Left forelimb (tissue), 1 donor: ENCODE data around the gene DIRAS1.

Source experiments
- DNase-seq: peaks from one replicate; pipeline ENCODE4 v3.0.0-alpha.2; 2018; ENCODE audit warnings: low spot score

The DIRAS1 gene

GRCh38 chr19:2755448-2755705 is 34.2 kb upstream of the DIRAS1 start:
- DNase-seq: no peak

DNA sequence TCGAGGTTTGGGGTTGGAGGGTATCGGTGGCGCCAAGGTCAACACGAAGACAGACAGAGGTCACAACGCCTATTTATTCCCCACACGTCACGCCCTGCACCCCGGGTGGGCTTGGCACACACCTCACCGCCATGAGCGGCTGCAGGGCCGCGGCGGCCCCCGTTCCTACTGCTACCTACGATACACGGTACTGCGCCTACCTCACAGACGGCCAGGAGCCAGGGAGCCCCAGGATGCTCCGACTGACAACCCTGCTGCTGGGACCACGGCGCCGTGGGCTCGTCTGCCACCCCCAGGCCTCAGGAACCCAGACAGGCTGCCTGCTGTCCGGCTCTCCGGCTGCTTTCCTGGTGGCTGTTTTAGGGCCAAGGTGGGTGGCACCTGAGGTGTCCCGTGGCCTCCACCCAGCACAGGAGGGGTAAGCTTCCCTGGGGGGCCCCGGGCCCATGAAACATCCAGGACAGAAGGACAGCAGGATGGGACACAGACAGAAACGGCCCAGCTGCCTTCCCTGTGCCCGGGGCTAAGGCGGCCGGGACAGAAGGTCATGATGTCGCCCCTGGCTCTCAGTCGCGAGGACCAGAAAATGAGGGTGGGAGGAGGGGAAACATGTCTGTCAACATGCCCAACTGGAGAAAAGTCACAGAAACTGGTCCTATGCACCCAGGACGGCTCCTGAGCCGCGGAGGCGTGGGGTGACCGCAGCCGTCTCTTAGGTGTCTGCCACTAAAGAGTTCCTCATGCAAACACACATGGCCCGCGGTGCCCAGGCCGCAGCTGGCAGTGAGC is 33.7 kb upstream of the DIRAS1 start:
- no peak for DNase-seq

- no peak for DNase-seq
Measured at GRCh38 chr19:2751438-2751830, 30.3 kb upstream of the DIRAS1 start.

DNA sequence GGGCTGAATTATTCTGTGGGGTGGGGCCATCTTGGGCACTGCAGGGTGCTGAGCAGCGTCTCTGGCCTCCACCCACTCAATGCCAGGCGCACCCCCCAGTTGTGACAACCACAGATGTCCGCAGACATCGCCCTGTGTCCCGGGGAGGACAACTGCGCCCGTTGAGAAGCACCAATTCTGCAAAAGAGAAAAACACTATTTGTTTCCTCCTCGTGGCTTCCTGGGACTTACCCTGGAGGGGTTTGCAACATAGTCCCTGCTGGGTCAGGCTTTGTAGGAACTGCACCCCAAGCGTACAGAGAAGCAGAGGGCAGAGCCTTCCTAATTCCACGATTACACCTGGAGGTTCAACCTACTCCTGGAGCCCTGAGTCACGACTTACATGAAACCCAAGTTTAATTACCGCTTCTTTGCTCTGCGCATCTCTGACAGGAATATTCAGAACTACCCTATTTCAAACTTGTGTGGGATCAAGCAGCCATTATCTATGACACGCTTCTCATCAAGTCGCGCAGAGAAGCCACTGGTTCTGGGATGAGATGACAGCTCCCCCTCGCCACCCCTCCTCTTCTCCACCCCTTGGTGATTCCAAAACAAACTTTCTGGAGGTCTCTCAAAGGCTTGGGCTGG is 29.8 kb upstream of the DIRAS1 start:
- DNase-seq: no peak

DNA sequence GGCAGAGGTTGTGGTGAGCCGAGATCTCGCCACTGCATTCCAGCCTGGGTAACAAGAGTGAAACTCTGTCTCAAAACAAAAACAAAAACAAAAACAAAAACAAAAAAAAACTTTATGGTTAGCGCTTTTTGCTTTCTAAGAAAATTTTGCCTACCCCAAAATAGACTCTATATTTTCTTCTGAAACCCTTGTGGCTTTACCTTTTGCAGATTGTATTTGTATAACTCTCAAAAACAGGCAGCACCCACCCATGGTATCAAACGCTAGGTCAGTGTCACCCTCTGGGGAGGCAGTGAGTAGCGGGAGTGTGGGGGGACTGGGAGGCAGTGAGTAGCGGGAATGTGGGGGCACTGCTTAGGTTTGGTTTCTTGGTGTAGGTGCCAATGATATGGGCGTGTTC is 26.2 kb upstream of the DIRAS1 start:
- DNase-seq: no peak

DNA sequence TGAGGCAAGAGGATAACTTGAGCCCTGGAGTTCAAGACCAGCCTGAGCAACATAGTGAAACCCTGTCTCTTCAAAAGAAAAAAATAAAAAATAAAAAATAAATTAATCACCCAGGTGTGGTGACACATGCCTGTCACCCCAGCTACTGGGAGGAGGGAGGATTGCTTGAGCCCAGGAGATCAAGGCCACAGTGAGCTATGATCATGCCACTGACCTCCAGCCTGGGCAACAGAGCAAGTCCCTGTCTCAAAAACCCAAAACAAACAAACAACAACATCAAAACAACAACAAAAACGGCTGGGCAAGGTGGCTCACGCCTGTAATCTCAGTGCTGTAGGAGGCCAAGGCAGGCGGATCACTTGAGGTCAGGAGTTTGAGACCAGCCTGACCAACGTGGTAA is 22.9 kb upstream of the DIRAS1 start:
- DNase-seq: no peak

- DNase-seq: no peak
Measured at GRCh38 chr19:2743099-2743498, 21.9 kb upstream of the DIRAS1 start.

DNA sequence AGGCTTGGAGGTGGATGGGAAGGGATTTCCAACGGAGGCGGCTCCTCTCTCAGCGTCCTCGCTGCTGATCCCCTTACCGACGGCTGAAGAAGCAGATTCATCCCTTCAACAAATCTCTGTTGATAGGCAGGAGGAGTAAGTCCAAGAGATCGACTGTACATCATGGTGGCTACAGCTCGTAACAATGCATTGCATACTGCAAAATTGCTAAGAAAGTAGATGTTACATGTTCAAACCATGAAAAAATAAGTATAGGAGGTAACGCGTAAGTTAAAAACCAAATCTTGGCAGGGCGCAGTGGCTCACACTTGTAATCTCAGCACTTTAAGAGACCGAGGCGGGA is 19.1 kb upstream of the DIRAS1 start:
- DNase-seq: no peak

- DNase-seq: peak; percentile 99
Measured at GRCh38 chr19:2739602-2740313, 18.6 kb upstream of the DIRAS1 start, which contains the start of gene SLC39A3. SLC39A3 (minus strand) TSS chr19:2740017; CDS start chr19:2737257, 2,760 bp downstream.

- DNase-seq: no peak
Measured at GRCh38 chr19:2736550-2737190, 15.5 kb upstream of the DIRAS1 start.

DNA sequence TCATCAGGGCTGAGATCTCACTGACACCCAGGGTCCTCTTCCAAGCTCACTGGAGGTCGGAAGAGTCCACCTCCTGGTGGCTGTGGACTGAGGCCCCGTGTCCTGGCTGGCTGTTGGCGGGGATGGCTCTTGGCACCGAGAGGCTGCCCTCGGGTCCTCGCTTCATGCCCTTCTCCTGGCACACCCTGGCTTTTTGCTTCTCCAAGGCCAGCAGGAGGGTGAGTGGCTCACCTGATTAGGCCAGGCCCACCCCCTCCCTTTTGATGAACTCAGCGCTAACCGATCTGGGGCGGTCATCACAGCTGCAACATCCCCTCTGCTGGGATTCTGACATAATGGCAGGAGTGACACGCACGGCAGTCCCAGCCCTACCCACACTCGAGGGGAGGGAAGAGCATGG is 14.2 kb upstream of the DIRAS1 start:
- DNase-seq: no peak

GRCh38 chr19:2734589-2735288 is 13.6 kb upstream of the DIRAS1 start:
- DNase-seq: no peak

GRCh38 chr19:2733930-2734588 is 12.9 kb upstream of the DIRAS1 start:
- DNase-seq: no peak

GRCh38 chr19:2732883-2733282 is 11.7 kb upstream of the DIRAS1 start:
- DNase-seq: no peak

GRCh38 chr19:2732157-2732725 is 11.1 kb upstream of the DIRAS1 start:
- DNase-seq: no peak

DNA sequence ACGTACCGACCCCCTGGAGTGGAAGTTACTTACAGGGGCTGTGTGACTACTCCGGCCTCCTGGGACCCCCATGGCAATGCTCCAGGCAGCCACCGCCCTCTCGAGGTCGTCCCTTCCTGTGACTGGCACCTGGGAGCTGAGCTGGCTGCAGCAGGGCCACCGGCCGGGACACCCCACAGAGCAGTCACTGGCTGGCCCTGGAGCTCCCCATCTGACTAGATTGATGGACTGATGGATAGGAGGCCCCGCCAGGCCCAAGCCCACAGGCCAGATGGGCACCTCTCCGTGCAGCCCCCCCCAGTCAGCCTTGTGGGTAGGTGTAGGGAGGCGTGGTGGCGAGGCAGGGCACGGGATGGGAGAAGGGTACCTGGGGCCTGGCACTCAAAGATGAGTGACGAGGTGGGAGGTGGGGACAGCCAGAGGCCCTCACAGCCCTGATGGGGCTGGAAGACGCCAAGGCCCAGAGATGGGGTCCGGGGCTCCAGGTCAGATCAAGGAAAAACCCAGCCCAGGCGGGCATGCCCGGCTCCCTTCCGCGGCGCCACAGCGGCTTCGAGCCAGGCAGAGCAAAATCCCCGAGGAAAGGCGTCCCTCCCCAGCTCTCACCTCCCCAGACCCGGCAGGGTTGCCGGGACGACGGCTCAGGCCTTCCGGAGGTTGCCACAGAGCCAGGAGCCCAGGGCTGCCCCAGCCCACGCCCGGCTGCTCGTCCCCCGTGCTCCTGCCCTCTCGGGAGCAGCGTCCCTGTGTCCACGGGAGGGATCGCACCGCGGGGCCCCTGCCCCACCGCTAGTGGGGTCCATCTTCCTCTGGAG is 10.2 kb upstream of the DIRAS1 start:
- DNase-seq: no peak

DNA sequence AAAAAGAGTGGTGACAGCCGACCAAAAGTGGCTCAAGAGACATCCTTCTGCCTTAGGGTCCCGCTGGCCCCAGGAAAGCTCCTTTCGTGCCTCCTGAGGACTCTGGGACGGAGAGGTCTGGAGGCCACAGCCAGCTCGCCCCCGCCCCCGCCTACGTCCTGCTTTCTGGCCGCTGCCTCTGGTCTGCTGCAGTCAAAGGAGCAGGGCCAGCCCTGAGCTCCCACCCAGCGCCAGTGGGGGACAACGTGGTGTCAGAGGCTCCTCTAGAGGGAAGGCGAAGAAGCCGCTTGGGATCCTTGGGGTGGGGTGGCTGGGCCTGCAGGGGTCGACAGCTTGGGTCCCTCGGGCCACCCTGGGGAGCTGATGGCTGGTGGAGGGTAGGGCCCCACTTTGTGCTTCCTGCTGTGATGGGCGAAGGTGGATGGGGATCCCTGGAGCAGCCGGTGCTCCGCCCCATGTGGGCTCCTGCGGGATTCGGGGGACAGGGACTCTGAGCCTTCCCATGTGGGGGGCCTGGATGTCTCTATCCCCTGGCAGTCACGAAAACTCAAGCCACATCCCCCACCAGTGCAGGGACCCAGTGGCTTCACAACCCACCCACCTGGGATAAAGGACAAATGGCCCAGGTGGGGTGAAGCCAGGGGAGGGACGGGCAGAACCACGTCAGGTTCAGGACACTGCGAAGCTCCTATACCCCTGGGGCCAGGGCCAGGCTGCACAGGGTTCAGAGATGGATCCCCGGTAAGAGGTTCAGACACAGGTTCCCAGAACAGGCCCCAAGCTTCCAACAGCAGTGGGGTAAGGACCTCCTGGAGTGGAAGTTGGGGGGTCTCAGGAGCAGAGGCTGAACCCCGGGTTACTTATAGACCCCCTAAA is 9.0 kb upstream of the DIRAS1 start:
- DNase-seq: no peak

DNA sequence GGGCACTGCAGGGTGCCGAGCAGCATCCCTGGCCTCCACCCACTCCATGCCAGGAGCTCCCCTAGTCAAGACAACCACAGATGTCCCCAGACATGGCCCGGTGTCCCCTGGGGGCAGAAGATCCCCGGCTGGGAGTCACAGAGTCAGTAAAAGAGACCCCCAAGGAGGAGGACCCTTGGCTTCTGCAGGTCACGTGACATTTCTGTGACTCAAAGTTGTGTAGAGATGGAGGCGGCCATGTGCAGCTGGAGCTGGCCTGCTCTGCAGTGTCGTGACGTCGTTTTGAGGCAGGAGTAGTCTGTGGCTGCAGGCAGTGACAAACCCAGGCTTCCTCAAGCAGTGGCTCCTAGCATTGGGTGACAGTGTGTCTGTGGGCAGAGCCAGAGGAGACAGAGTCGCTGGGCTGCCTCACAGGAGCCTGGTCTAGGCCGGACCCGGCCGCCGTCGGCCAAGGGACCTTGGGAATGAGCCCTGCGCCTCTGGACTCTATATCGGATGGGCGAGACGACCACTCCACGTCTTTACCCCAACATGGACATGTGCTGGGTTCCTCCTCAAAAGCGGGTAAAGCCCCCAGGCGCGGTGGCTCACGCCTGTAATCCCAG is 7.7 kb upstream of the DIRAS1 start:
- DNase-seq: no peak

DNA sequence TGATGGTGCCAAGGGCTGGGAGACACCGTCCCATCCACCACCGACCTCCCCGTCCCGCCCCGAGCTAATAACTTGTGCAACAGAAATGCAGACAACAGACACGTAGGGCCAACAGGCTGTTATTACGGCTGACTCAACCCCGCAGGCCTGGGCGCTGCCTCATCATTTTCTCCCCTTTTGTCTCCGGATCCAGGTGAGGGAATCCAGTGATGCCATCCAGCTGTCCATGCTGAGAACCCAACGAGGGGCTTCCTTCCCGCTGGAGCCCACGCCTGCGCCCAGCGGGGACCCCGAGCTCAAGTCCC is 6.4 kb upstream of the DIRAS1 start:
- no peak for DNase-seq
